Fibroblast of skin of left biceps (primary cell): ENCODE data around the gene SAXO1.
A peak's percentile ranks its signal among the peaks of the same experiment; 100 is the strongest.
"Not testable (repeated sequence)": the region's sequence is repeated elsewhere in the genome, so short reads cannot be mapped to it uniquely, and the experiment has no call there.

Experiments used
- DNase-seq, 2 experiments: peaks; one replicate each; pipeline ENCODE4 v3.0.0-alpha.2; 2013; ENCODE audit warnings: low read depth in 2 of 2

SAXO1 gene

GRCh38 chr9:18999173-18999785 lies 33.7 kb downstream of the SAXO1 start:
- no peak for DNase-seq

DNA sequence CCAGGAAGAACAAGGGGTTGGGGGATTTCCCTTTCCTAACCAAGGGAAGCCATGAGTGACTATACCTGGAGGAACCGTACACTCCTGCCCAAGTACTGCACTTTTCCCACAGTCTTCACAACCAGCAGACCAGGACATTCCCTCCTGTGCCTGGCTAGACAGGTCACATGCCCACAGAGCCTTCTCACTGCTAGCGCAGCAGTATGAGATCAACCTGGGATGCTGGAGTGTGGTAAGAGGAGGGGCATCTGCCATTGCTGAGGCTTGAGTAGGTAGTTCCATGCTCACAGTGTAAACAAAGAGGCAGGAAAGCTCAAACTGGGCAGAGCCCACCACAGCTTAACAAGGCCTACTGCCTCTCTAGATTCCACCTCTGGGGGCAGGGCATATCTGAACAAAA lies 35.9 kb downstream of the SAXO1 start:
- DNase-seq = no peak

DNA sequence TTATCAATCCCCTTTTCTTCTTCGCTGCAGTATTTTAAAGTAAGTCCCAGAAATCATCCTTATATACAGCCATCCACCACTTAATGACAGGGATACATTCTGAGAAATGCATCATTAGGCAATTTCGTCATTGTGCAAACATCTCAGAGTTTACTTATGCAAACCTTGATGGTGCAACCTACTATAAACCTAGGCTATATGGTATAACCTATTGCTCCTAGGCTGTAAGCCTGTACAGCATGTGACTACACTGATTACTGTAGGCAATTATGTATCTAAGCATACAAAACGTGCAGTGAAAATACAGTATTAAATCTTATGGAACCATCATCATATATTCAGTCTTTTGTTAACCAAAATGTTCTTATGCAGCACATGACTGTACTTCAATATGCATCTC lies 36.8 kb downstream of the SAXO1 start:
- DNase-seq = no peak

GRCh38 chr9:18994263-18994916 lies 38.6 kb downstream of the SAXO1 start:
- DNase-seq = no peak

GRCh38 chr9:18991197-18991596 lies 41.8 kb downstream of the SAXO1 start:
- not testable (repeated sequence) for DNase-seq

DNA sequence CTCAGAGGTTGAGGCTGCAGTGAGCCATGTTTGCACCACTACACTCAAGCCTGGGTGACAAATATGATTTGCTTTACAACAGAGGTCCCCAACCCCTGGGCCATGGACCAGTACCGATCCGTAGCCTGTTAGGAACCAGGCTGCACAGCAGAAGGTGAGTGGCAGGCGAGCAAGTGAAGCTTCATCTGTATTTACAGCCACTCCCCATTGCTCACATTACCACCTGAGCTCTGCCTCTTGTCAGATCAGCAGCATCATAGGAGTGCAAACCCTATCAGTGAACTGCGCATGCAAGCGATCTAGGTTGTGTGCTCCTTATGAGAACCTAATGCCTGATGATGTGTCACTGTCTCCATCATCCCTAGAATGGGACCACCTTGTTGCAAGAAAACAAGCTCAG lies 42.5 kb downstream of the SAXO1 start:
- DNase-seq = no peak

DNA sequence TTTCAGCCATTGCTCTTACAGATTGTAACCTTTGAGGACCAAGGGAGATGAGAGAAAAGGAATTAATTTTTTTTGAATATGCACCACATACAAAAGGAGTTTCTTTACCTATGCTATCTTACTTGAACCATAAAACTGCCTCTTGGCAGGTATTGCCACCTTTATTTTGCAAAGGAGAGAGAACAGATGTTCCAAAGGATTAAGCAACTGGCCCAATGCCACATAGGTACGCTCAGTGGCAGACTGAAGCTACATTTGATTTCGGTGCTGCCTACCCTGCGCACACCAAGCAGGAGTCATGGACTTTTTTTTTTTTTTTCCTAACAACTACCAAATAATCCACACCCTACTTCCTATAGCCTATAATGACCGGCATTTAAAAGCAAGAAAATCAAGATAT lies 43.1 kb downstream of the SAXO1 start:
- no peak for DNase-seq

DNA sequence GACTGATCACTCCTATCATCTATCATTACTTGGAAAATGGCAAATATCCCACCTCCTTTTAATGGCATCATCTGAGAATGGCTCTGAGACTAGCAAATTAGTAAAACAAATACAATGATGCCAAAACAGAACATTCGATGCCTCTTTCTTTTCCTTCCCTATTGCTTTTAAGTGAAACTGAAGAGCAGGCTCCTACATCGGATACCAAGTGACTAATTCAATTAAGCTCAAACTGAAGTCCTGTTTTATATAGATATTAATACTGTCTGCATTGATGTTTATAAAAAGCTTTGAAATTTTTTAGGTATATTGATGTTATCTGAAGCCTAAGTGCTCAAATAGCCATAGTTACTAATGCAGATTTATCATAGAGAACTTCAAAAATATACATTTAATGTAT lies 43.9 kb downstream of the SAXO1 start:
- no peak for DNase-seq

- DNase-seq = no peak
These were observed 45.0 kb downstream of the SAXO1 start for GRCh38 chr9:18988003-18988402.

GRCh38 chr9:18985996-18986395 lies 47.0 kb downstream of the SAXO1 start:
- DNase-seq = no peak

GRCh38 chr9:18985464-18985951 lies 47.5 kb downstream of the SAXO1 start:
- DNase-seq = peak; percentile 55 to 68

- no peak for DNase-seq
These were observed 50.8 kb downstream of the SAXO1 start for GRCh38 chr9:18982262-18982620.

DNA sequence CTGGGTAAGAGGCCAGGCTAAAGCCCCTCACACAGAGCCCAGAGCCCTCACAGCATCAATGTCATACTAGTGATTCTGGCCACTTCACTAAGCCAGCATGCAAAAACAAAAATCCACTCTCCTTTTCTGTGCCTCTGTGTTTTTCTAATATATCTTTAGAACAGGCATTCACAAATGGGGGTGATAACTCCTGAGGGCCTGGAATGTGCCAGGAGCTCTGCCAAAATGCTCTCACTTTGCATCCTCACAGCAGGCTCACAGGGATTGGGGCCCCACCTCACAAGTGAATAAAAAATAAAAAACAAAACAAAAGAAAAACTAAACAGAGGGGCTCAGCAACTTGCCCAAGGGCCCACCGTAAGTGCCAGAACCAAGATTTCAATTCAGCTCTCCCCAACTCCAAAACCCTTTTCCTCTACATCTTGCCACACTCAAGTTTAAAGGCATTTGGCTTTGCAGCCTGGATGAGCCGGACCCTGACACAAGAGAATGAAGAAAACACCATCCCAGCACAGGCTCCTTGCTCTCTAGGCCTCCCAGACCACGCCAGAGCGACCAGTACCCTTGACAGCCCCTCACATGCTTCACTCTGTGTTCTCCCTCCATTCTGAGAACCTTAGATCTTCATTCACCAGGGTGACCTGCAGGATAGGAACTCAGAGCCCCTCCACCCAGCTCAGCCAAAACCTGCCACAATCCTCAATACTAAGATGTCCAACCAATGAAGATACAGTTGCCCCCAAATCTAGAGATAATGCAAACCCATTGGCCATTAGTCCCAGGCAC lies 51.3 kb downstream of the SAXO1 start:
- no peak for DNase-seq

- no peak for DNase-seq
These were observed 52.8 kb downstream of the SAXO1 start for GRCh38 chr9:18980189-18980588.

GRCh38 chr9:18979367-18979766 lies 53.6 kb downstream of the SAXO1 start:
- DNase-seq = no peak

- DNase-seq = no peak
These were observed 54.8 kb downstream of the SAXO1 start for GRCh38 chr9:18978188-18978587.

DNA sequence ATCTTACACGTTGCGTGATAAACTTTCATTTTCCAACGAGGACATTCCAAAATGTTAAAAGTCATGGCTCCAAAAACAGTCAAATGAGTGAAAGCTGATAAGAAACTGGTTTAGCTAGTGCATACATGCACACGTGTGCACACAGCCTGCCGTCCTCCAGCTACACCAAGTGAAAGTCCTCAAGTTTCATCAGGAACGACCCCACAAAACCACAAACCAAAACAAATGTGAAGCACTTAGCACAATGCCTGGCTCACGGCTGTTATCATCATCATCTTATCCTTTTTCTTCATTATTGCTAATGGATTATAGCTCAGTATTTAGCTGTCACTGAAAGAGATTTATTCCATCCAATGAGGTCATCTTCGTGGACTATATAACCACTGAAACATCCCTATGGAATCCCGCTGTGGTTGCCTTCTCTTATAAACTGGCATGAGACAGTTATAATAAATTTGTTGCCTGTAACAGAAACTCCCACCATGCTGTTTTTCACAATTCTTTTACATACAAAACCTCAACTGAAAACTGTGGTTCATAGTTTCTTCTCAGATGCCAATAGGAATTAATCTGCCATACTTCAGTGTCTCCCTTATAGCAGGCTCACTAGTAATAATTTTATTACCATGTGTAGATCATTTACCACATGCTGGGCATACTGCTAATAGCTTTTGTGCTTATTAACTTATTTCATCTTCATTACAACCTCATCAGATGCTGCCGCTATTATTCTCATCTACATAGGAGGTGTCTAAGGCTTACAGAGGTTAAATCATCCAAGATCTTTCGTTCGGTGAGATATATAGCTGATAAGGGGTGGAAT lies 56.1 kb downstream of the SAXO1 start:
- peak; percentile 94 to 95 for DNase-seq

DNA sequence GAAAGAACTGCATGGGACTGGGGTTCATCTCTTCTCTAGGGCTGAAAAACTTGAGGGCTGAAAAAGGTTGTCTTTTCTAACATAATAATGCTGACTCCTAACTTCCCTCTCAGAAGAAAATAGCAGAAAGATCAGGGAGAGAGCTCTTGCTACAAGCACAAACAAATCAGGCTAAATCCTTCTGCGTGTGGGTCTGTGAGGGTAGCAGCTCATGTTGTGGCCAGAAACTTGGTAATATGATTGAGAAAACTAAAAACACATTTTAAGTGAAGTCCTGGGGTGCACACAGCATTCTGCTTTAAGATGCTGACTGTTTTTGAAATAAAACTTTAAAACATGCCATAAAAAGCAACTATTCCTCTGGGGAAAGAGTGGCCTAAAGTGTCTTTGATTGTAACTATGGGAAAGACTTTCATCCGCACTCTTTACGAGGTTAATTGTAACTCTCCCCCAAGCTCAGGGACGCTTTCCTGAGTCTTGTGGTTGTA lies 56.7 kb downstream of the SAXO1 start:
- DNase-seq = no peak

- DNase-seq = no peak
These were observed 59.7 kb downstream of the SAXO1 start for GRCh38 chr9:18973348-18973747.

- no peak for DNase-seq
These were observed 60.3 kb downstream of the SAXO1 start for GRCh38 chr9:18972675-18973074.

DNA sequence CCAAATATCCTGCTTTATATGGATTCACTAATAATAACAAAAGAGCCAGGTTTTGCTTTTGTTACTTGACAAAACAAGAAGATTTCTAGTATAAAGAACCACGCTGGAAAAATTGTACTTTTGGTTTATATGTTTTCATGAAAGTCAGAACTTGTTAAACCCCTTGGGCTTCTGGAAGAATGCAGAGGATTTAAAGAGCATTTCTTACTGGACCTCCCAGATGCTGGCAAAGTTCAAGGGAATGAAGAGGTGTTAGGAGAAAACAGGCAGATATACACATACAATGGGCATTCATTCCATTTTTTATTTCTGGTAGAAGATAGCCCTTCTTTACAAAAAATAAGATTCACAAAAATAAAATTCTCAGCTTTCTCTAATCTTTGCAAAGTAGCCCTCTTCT lies 61.1 kb downstream of the SAXO1 start:
- DNase-seq = no peak

- no peak for DNase-seq
These were observed 61.6 kb downstream of the SAXO1 start for GRCh38 chr9:18971404-18971803.
